ENCODE results near the gene AGPAT2.

Gene AGPAT2

GRCh38 chr9:136687721-136688223, 515 bp upstream of the AGPAT2 start:
- no peak for DNase-seq (ENCODE audit: low read depth)

DNA sequence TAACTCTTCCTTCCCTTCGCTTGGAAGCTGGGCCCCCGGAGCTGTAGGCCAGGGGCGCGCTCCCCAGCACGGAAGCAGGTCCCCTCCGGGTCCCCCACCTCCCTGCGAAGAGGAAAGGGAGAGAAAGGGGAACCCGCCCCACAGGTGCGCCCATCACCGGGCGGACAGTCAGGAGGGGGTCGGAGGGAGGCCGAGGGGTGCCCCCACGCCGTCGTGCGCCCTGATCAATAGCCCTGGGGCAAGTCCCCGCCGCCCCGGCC, 793 bp downstream of the AGPAT2 start:
- DNase-seq (ENCODE audit: low read depth) = no peak

DNA sequence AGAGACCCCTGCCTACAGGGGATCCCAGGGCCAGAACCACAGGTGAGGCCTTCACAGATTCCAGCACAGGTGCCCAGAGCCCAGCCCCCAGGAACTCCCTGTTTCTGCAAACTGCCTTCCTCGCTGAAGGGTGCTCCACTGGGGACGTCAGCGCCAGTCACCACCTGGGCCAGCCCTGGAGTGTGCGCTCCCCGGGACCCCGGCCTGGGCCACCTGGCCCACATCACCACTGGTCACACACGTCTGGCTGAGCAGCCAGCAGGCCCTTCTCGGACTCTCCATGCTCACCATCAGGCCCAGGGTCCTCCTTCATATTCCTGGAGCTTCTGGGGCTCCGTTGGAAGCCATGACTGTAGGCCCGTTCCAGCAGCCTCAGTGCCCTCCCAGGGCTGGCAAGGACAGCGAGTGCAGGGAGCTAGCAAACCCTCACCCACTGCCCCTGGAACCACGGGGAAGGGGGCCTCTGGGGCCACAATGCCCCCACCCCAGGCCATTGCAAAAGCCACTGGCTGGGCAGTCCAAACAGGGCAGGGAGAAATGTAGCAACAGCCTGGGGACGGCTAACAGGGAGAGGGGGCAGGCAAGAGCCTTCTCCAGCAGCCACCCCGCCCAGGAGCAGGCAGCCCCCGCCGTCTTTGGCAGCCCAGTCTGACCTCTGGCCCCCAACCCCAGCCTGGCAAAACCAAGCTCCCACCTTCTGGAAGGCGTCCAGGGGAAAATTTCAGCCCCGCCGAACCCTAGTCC, 1.3 kb downstream of the AGPAT2 start:
- DNase-seq (ENCODE audit: low read depth) = no peak

DNA sequence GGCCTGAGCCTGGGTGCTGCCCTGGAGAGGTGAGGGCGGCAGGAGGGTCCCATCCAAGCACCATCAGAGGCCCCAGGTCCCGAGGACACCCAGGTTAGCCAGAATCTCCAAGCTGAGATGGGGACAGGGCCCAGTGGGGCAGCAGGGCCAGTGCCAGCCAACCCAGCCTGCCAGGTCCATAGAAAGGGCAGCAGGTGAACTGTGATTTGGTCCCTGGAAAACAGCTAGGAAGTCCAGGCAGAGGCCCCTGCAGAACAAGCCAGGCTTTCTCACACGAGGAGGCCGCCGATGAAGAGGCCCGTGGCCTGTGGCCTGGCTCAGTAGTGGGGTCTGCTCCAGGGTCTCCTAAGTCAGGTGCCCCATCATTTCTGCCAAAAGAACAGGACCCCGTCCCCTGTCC, 2.0 kb downstream of the AGPAT2 start:
- no peak for DNase-seq (ENCODE audit: low read depth)

DNA sequence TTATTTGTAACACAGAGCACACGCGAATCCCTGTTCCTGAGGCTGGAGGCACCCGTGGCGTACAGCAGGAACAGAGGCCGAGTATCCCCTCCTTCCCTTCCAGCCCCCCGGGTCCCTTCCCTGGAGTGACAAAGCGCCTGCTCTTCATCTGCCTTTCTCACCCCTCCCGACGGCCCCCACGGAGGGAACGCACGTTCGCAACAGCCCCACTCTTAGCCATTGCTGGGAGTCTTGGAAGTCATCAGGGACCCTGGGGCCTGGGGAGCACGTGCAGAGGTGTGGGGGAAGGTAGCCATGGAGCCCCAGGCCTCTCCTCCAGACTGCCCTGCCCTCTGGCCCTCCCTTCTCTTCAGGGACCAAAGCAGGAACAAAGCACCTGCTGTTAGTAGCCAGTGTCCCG, 2.5 kb downstream of the AGPAT2 start:
- no peak for DNase-seq (ENCODE audit: low read depth)

DNA sequence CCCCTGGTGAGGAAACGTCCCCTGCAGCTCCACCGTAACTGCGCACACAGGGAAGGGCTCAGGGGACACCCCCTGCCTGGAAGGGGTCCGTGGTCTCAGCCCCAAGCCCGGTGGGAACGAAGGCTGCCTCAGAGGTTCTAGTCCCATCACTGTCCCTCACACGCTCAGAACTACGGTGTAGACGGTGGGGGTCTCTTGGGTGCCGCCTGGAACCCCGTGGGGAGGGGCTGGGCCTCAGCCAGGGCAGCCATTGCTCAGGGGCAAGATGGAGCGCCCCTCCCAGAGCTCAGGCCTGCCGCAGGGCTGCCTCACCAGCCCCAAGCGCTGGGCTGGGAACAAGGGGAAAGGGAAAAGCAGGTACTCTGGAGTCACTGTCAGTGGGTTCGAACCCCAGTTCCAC, 2.9 kb downstream of the AGPAT2 start:
- DNase-seq (ENCODE audit: low read depth) = no peak

- no peak for DNase-seq (ENCODE audit: low read depth)
Observed at GRCh38 chr9:136683755-136684154, 3.5 kb downstream of the AGPAT2 start.

- DNase-seq (ENCODE audit: low read depth) = no peak
Observed at GRCh38 chr9:136683173-136683745, 4.0 kb downstream of the AGPAT2 start.

GRCh38 chr9:136682710-136683109, 4.5 kb downstream of the AGPAT2 start:
- no peak for DNase-seq (ENCODE audit: low read depth)

DNA sequence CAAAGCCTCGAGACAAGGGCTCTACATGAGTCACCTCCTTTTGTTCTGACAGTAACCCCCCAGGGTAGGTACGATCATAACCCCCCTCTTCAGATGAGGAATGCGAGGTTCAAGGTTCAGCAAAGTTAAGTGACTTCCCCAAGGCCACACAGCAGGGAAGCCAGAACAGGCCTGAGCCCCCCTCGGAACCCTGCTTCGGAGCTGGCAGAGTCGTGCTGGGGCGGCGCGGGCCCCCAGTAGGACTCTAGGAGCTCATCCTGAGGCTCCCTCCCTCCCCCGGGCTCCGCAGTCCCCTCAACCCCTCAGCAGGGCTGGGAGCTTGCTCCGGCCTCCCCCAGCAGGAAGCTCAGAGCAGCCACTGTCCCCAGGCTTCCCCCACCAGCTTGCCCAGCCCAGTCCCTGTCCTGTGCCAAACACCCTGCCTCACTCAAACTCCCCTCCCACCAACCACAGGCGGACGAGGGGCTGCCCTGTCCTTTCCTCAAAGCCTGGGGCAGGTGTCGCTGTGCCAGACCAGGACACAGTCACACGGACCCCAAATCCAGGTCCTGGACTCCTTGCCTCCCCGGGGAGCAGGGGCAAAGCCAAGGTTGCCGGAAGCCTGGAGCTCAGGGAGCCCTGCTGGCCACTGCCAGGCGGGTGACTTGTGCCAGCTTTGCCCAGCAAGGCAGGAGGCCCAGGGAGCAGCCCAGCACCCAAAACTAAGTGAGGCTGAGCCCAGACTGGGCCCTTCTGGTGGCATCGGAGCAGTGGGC, 5.1 kb downstream of the AGPAT2 start:
- no peak for DNase-seq (ENCODE audit: low read depth)

DNA sequence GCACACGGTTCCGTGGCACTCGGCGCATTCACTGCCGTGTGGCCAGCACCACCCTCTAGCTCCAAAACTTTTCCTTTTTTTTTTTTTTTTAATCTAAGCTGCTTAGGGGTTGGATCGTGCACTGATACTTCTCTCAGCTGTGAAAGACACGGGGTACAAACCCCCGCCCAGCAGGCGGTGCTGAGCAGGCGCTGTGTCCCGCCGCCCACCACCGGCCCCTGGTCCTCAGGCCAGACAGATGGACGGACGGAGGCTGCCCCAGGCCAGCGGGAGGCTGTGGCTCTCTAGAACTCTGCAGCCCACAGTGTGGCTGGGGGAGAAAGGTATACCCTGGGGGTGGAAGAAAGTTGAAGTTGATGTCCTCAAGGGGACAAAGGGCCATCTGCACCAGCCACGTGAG, 6.2 kb downstream of the AGPAT2 start:
- DNase-seq (ENCODE audit: low read depth) = no peak

- no peak for DNase-seq (ENCODE audit: low read depth)
Observed at GRCh38 chr9:136679431-136679941, 7.8 kb downstream of the AGPAT2 start.

DNA sequence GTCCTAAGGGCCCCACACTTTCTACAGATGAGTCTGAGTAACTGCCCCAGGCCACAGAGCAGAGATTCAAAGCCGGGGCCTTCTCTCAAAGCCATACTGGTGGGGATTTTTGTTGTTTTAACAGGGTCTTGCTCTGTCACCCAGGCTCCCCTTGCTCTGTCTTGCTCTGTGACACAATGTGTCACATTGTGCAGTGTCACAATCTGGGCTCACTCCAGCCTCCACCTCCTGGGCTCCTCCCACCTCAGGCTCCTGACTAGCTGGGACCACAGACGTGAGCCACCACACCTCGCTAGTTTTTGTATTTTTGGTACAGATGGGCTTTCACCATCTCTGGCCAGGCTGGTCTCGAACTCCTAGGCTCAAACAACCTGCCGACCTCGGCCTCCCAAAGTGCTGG, 8.6 kb downstream of the AGPAT2 start:
- DNase-seq (ENCODE audit: low read depth) = no peak

GRCh38 chr9:136678034-136678433, 9.2 kb downstream of the AGPAT2 start:
- DNase-seq (ENCODE audit: low read depth) = no peak

DNA sequence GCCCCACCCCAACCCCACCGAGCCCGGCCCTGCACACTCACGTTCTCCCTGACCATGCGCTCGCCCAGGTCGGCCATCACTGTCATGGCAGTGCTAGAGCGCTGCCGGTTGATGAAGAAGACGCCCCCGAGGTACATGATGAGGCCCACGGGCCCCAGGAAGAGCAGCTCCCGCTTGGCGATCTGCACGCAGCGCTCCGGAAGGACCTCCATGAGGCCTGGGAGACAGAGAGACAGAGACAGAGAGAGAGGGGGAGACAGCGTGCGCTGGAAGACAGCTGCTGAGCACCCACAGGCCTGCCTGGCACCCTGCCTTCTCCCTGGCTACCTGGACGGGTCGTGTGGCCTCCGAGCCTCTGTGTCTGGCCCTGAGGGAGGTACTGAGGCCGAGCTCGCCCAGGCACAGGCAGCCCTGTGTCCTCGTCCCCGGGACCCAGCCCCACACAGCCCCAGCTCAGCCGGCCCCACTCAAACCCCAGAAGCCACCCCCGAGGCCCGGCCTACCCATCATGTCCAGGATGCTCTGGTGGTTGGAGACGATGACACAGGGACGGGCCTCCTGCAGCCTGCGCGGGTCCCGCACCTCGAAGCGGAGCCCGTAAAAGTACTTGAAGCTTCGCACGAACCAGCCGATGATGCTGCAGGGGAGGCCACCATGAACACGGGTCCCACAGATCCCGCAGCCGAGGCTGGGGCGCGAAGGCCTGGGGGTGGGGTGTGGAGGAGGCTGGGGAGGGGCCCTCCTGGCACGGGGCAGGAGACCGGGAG, 10.2 kb downstream of the AGPAT2 start:
- no peak for DNase-seq (ENCODE audit: low read depth)

- DNase-seq (ENCODE audit: low read depth) = no peak
Observed at GRCh38 chr9:136676297-136676794, 10.9 kb downstream of the AGPAT2 start.

- no peak for DNase-seq (ENCODE audit: low read depth)
Observed at GRCh38 chr9:136675477-136676296, 11.6 kb downstream of the AGPAT2 start.

- no peak for DNase-seq (ENCODE audit: low read depth)
Observed at GRCh38 chr9:136674786-136675349, 12.4 kb downstream of the AGPAT2 start.

DNA sequence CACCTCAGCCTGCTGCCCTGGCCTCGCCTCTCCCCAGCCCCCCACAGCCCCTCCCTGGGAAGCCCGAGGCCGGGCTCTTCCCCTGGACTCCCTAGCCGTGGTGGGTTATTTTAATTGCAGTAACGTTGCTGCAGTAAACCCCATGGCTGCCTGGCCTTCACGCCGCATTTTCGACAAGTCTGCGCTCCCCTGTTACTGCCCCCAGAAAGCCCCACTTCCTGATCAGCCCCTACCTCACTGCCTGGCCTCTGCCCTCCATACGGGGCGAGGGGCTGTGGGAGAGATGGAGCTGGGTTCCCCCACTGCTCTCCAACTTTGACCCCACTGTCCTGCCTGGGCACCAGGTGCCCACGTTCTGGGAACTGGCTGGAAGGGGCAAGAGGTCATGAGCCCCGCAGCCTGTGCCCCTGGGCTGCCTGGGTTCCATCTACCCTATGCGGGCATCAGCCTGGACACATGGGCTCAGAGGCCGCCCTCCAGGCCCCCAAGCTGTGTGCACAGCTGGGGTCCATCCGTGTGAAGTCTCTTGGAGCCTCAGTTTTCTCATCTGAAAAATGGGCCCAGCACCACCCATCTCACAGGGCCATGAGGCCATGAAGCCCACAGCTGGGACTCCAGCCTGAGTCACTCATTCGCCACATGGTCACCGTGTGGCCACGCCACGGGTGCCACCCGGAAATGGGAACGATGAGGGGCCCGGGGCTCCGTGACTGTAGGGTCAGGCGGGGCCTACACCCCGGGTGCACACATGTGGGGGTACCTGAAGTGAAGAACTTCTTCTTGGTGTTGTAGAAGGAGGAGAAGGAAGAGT, 13.1 kb downstream of the AGPAT2 start:
- DNase-seq (ENCODE audit: low read depth) = no peak
